ENCODE data around the gene SIVA1. TPM values are rescaled to one million over a fixed set of nuclear protein-coding genes. Genes with fewer than 3 reads are reported as not detected.
A peak's percentile ranks its signal among the peaks of the same experiment; 100 is the strongest.

SIVA1 gene
- total RNA-seq, 4 donors from 2014 or later, result 149 to 282 (median 201) TPM

- Histone ChIP-seq H3K4me3 (no peak overlapping the region), H3K27ac (peak overlapping the region in 1 of 4 donors; percentile 39), H3K27me3 (no peaks in the 10 kb centered on the region), H3K36me3 (peaks cover 0 to 81% (median 11%) of the 10 kb centered on the region in 3 donors), H3K4me1 (peaks cover 14 to 81% (median 15%) of the 10 kb centered on the region in 3 donors), H3K9me3 (no peaks in the 10 kb centered on the region)
- no peak for TF ChIP-seq CTCF (IDR thresholded peaks at IDR 0.05)
- no peak for TF ChIP-seq POLR2A (IDR thresholded peaks at IDR 0.05)
- no peak for DNase-seq
- 86 to 100% methylated on average over 1 to 5 of the region's 16 CpGs for WGBS, 2 donors
- intact Hi-C loops (cut with DNase I), result no loop called here
Measured at GRCh38 chr14:104783484-104784217, 30.7 kb downstream of the SIVA1 start.

- Histone ChIP-seq H3K9me3 (no peaks in the 10 kb centered on the region), H3K36me3 (peaks cover 0 to 81% (median 13%) of the 10 kb centered on the region in 3 donors), H3K4me1 (peaks cover 15 to 86% (median 19%) of the 10 kb centered on the region in 3 donors), H3K4me3 (no peak overlapping the region), H3K27me3 (no peaks in the 10 kb centered on the region), H3K27ac (peak overlapping the region in 1 of 4 donors; percentile 39)
- no peak for DNase-seq
- intact Hi-C loops (cut with DNase I), result no loop called here
- WGBS, 2 donors, result 91% methylated on average over 4 of the region's 9 CpGs; no CpG with 5 or more reads in 1 of the 2 donors
- TF ChIP-seq POLR2A (IDR thresholded peaks at IDR 0.05) (no peak), CTCF (IDR thresholded peaks at IDR 0.05) (no peak)
Measured at GRCh38 chr14:104784218-104784568, 31.2 kb downstream of the SIVA1 start.

- TF ChIP-seq CTCF (IDR thresholded peaks at IDR 0.05), result no peak
- TF ChIP-seq POLR2A (IDR thresholded peaks at IDR 0.05), result no peak
- intact Hi-C loops (cut with DNase I), result no loop called here
- no peak for DNase-seq
- peaks cover 0 to 81% (median 17%) of the 10 kb centered on the region in 3 donors for H3K36me3 ChIP-seq
- H3K4me3 ChIP-seq, result no peak overlapping the region
- H3K27ac ChIP-seq, result peak overlapping the region in 1 of 4 donors; percentile 17
- peaks cover 15 to 94% (median 20%) of the 10 kb centered on the region in 3 donors for H3K4me1 ChIP-seq
- no peaks in the 10 kb centered on the region for H3K27me3 ChIP-seq
- H3K9me3 ChIP-seq, result no peaks in the 10 kb centered on the region
- whole genome bisulfite sequencing, 2 donors, result 100% methylated on average over 2 to 4 of the region's 36 CpGs
Measured at GRCh38 chr14:104784846-104785707, 32.1 kb downstream of the SIVA1 start.

GRCh38 chr14:104785708-104786080 lies 32.7 kb downstream of the SIVA1 start:
- 85 to 88% methylated on average over 6 to 8 of the region's 13 CpGs for WGBS, 2 donors
- peak overlapping the region in 1 of 4 donors; percentile 17 for H3K27ac ChIP-seq
- H3K27me3 ChIP-seq, result no peaks in the 10 kb centered on the region
- intact Hi-C loops (cut with DNase I), result no loop called here
- H3K4me1 ChIP-seq, result peaks cover 15 to 94% (median 20%) of the 10 kb centered on the region in 3 donors
- TF ChIP-seq POLR2A (IDR thresholded peaks at IDR 0.05) (no peak), CTCF (IDR thresholded peaks at IDR 0.05) (no peak)
- no peak overlapping the region for H3K4me3 ChIP-seq
- H3K36me3 ChIP-seq, result peaks cover 0 to 81% (median 15%) of the 10 kb centered on the region in 3 donors
- DNase-seq, result no peak
- H3K9me3 ChIP-seq, result no peaks in the 10 kb centered on the region

Data from esophagus squamous epithelium (tissue), 5 donors.